Measurements from ENCODE around the gene PPIF.

DNA sequence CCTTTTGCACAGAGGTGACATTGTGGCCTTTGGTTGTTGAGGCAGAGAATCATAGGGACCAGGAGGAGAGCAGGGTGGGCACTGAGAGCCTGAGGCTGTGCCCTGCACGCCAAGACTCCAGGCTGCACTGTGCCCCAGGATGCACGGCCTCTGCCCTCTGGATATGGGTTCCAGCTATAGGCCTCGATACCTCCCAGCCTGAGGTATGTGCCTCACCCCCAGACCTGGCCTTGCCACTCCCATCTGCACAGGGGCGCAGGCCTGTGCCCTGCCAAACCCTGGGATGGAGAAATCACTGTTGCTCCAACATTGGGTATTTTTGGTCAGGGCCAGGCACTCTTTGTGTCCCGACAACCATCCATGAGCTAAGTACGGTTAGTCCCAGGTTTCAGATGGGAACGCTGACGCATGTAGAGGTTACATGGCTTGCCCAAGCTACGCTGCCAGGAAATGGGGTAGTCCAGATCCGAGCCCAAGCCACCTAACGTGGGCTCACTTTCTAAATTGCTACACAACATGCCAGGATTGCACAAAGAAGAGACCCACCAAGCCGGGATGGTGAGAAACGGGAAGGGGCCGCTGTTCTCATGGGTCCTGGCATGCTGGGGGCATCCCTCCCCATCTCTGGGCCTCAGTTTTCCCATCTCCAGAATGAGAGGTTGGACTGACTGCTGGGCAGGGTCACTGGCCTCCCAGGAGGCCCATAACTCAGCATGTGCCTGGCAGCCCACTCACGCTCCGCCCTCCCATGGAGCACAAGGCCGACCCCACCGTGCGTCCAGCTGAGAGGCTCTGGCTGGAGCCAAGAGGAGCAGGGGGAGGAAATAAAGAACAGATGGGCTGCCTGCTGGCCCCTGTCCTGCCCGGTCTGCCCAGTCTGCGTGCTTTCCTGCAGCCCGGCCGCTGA is 54.0 kb downstream of the PPIF start:
- TF ChIP-seq, protein P1, sequence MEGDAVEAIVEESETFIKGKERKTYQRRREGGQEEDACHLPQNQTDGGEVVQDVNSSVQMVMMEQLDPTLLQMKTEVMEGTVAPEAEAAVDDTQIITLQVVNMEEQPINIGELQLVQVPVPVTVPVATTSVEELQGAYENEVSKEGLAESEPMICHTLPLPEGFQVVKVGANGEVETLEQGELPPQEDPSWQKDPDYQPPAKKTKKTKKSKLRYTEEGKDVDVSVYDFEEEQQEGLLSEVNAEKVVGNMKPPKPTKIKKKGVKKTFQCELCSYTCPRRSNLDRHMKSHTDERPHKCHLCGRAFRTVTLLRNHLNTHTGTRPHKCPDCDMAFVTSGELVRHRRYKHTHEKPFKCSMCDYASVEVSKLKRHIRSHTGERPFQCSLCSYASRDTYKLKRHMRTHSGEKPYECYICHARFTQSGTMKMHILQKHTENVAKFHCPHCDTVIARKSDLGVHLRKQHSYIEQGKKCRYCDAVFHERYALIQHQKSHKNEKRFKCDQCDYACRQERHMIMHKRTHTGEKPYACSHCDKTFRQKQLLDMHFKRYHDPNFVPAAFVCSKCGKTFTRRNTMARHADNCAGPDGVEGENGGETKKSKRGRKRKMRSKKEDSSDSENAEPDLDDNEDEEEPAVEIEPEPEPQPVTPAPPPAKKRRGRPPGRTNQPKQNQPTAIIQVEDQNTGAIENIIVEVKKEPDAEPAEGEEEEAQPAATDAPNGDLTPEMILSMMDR (IDR thresholded peaks at IDR 0.05): no peak
- no peak for TF ChIP-seq POLR2A (IDR thresholded peaks at IDR 0.05)

All from testis (tissue), 2 donors.